HCT116 (cell line): ENCODE data around the gene RNPEPL1.

Source experiments
- CBX3 ChIP-seq: IDR thresholded peaks from 2 replicates; pipeline ENCODE4 v1.6.1; 2012; ENCODE audit warnings: low read depth
- CEBPB ChIP-seq: IDR thresholded peaks from 2 replicates; pipeline ENCODE4 v1.6.1; 2012; ENCODE audit warnings: low read depth
- CTCF ChIP-seq, 3 experiments: fragments of 200-600 bp in 1 of 3; sonication (generic) in 1 of 3; IDR thresholded peaks in 2 of 3; conservative IDR thresholded peaks in 1 of 3; 2 replicates each; pipeline ENCODE4 v1.5.1; 2012 to 2017; ENCODE audit warnings: low read depth in 2 of 3, low read length in 2 of 3, antibody characterized with exemption in 1 of 3, borderline replicate concordance in 1 of 3, control low read depth in 1 of 3, mild to moderate bottlenecking in 1 of 3, mixed read lengths in 1 of 3, mixed run types in 1 of 3, moderate library complexity in 1 of 3; ENCODE audit not compliant: insufficient read depth in 1 of 3
- EZH2 ChIP-seq: fragments of 200-600 bp; sonication (generic); IDR thresholded peaks from 2 replicates; pipeline ENCODE4 v1.6.1; 2017; ENCODE audit warnings: antibody characterized with exemption, mixed run types
- EZH2phosphoT487 ChIP-seq: fragments of 200-600 bp; IDR thresholded peaks from 2 replicates; pipeline ENCODE4 v1.6.1; 2018; ENCODE audit warnings: antibody characterized with exemption, borderline replicate concordance
- JUND ChIP-seq: IDR thresholded peaks from 2 replicates; pipeline ENCODE4 v1.6.1; 2012
- MAX ChIP-seq: IDR thresholded peaks from 2 replicates; pipeline ENCODE4 v1.6.1; 2012
- POLR2A ChIP-seq: IDR thresholded peaks from 2 replicates; pipeline ENCODE4 v1.7.0; 2011; ENCODE audit warnings: borderline replicate concordance; ENCODE audit not compliant: insufficient read depth, insufficient read length; ENCODE audit errors: extremely low read depth
- POLR2AphosphoS5 ChIP-seq: IDR thresholded peaks from 2 replicates; pipeline ENCODE4 v1.6.1; 2011; ENCODE audit warnings: mild to moderate bottlenecking, low read depth, low read length, moderate library complexity
- RAD21 ChIP-seq: IDR thresholded peaks from 2 replicates; pipeline ENCODE4 v1.6.1; 2012; ENCODE audit warnings: low read depth, mild to moderate bottlenecking
- SP1 ChIP-seq: IDR thresholded peaks from 2 replicates; pipeline ENCODE4 v1.6.1; 2012; ENCODE audit warnings: low read depth
- SRF ChIP-seq: IDR thresholded peaks from 2 replicates; pipeline ENCODE4 v1.6.1; 2012; ENCODE audit warnings: low read depth
- TCF7L2 ChIP-seq: IDR thresholded peaks from 2 replicates; pipeline ENCODE4 v1.7.0; 2011; ENCODE audit warnings: borderline replicate concordance, inconsistent platforms; ENCODE audit not compliant: insufficient read depth, insufficient read length; ENCODE audit errors: extremely low read depth
- ZNF274 ChIP-seq: fragments of 200-500 bp; sonication (Bioruptor generic); IDR thresholded peaks from 2 replicates; pipeline ENCODE4 v1.6.1; 2014; ENCODE audit warnings: mild to moderate bottlenecking, low read depth, low read length, inconsistent platforms

DNA sequence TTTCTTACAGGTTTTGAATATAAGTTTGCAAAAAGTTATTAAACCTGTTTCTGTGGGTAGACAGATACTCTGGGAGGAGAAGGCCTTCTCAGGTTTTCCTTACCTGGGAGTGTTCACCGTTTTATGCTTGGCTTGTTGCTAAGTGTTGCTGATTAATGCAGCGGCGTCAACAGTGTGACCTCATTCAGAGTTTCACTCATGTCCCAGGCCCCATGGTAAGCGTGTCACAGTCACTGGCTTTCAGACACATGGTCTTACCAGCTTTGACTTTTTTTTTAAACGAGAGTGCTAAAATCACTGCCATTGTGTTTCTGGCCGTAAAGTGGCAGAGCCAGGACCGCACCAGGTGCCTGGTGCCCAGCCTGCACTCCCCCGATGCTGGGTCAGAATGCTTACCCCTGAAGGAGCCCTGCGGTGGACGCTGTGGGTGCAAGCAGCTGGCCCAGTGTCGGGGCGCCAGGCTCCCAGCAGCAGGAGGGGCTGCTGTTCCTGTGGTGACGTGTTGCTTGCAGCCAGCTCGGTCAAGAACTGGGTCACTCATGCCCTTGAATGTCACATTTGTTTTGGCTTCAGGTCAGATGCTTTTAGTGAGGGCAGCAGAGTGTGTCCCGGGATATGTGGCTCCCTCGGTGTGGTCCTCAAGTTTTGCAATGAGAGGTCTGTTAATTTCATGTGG, 21.7 kb downstream of the RNPEPL1 start:
- TF ChIP-seq CTCF (IDR thresholded peaks at IDR 0.05 in 2 of 3, conservative IDR thresholded peaks at IDR 0.05 in 1 of 3; ENCODE audit: borderline replicate concordance in 1 of 3, insufficient read depth in 1 of 3, low read depth in 2 of 3, low read length in 2 of 3), result no peak
- no peak for TF ChIP-seq EZH2phosphoT487
- TF ChIP-seq RAD21, result no peak
- no peak for TF ChIP-seq POLR2A
- TF ChIP-seq TCF7L2, result no peak
- no peak for TF ChIP-seq POLR2AphosphoS5
- TF ChIP-seq SP1, result no peak
- no peak for TF ChIP-seq CBX3
- no peak for TF ChIP-seq JUND
- no peak for TF ChIP-seq EZH2
- no peak for TF ChIP-seq MAX
- no peak for TF ChIP-seq SRF
- TF ChIP-seq CEBPB, result no peak
- no peak for TF ChIP-seq ZNF274
